COLO668 (cell line): Measurements from ENCODE around the gene RAB34.
A peak's percentile ranks its signal among the peaks of the same experiment; 100 is the strongest.
"Not testable (repeated sequence)": the region's sequence is repeated elsewhere in the genome, so short reads cannot be mapped to it uniquely, and the experiment has no call there.

ENCODE experiments used
- DNase-seq: peaks from one replicate; lab custom pipeline; 2025; ENCODE audit not compliant: unreplicated experiment; lab: John Stamatoyannopoulos, UW

Gene RAB34

DNA sequence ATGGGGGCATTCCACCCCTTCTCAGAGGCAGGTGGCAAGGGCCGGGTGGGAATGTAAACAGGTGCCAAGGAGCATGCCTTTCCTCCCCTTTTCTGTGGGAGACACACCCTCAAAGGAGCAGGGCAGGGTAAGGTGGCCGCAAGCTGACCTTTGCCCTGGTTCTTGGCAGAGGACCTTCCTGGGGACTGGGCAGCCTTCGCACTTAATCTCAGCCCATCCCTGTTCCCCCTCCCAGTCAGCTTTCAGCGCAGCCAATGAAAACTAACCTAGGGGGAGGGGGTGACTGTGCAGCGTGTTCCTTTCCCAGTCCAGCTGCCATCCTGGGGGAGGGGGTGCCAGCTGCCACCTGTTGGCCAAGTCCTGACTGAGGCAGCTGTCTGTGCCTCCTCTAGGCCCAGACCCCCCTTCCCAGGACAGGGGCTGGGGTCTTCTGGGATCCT is 29.0 kb upstream of the RAB34 start:
- peak; percentile 61 for DNase-seq

DNA sequence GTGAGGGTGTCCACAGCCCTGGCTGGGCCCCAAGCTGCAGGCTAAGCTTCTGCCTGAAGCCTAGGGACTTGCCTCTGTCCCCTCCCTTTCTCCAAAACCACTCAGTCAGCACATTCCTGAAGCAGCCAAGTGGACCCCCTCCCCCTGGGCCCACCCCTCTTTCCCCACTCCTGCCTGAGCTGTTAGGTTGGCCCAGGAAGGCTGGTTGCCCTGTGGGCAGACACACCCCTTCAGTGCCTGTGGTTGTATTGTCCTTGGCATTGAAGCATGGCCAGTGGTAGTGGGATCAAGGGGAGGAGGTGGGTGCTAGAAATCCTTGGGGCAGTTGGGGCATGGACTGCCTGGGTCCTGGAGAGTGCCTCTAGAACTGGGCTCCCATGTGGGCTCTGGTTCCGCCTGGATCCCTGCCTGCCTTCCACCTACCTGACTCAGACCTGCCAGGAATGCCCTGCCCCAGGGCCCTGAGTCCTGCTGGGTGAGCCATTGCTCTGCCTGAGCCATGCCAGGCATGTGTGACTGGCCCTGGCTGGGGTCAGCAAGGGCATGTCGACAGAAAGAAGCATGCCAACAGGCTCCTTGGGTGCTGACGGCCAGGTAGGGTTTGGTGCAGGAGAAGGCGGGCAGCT is 28.2 kb upstream of the RAB34 start:
- no peak for DNase-seq

DNA sequence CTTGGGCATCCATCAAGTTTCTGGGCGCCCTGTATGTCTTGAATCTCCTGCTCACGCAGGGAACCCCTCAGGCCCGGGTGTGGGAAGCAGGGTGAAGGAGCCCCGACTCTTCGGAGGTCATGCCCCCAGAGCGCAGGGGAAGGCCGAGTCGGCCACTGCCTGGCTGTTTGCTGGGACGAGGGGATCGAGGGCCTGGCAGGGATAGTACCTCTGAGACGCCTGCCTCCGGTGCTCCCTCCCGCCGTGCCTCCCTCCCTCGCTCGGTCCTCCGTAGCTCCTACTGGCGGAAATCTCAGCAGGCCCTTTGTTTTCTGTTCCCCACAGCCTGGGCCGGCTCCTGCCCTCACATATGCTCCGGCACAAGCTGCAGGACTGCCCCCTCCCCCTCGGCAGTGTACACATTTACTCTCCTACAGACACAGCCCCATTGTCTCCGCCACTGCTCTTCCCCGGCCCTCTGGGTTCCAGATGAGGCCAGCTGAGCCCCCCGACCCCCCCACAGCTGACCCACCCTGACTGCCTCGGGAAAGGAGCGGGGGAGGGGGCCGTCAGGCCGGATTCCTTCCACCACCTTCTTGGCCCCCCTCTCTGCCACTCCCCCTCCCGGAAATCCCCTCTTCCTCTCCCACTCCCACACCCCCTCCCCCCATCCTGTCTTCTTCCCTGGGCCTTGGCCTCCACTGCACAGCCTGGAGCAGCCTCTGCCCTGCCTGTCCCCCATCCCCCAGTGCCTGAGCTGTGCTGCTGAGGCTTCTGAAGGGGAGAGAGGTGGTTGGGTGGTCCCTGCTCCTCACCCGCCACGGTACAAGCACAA is 27.5 kb upstream of the RAB34 start:
- DNase-seq = peak; percentile 72

DNA sequence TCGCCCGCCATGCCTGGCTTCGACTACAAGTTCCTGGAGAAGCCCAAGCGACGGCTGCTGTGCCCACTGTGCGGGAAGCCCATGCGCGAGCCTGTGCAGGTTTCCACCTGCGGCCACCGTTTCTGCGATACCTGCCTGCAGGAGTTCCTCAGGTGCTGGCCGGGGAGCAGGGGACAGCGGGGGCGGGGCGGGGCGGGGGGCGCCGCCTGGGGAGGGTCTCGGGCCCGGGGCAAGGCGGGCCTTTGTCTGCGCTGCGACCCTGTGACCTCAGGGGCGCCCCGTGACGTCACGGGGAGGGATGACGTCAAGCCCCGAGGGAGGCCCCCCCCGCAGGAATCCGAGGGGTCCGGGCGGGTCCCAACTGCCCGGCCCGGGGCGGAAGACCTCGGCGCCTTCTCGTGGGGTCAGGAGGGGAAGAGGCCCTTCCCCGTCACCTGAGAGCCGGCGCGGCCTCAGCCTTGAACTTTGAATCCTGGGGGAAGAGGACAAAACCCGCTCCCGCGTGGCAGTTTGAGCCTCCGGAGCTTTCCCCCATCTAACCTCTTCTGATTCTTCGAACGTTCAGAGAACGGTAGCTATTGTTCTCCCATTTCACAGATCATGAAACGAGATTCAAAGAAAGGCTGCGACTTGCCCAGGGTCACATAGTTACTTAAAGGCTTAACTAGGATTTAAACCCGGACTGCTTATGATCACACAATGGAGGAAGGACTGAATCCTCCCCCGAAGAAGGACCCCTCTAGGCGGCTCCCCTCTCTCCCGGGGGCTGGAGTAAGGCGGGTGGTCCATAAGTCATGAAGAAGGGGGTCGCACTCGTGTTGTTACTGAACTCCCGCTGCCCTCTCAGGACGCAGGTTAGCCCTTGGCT is 26.7 kb upstream of the RAB34 start:
- DNase-seq = peak; percentile 61

DNA sequence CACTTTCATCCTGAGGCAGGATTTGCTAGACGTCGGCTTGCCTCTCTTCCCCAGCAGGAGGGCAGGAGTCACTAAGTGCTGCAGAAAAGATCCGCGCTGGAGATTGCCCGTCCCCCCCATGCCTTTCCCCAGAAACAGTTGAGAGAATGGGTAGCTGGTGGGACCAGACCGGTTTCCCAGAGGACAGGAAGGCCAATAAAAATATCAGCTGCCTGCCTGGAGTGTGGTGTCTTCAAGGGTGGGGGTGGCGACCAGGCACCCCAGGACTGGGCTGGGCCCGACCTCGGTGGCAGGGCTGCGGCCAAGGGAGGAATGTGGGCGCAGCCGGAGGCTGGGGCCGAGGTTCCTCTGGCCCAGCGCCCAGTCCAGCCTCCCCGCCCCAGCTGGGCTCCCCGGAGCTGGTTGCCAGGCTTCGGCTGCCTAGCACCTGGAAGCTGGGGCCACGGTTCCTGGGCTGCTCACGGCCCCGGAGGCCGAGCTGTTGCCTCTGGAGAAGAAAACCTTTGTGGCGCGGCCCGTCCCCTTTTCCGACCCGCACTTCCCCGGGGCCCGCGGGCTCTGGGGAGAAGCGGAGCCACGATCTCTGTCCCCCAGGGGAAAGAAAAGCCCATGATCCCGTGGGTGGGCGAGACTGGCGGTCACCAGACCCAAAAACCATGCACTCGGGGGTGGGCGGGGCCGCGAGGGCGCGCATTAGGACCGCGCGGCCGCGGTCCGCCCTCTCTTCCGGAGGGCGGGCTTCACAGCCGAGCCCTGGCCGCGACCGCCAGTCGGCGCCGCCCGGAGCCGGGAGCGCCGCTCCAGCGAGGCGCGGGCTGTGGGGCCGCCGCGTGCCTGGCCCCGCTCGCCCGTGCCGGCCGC is 25.8 kb upstream of the RAB34 start, which contains the start of gene TRAF4:
Gene TRAF4 (plus strand): TSS at position 769 of the 861 bp plus-strand sequence. CDS start 102 bp downstream, outside the sequence.
- peak; percentile 88 for DNase-seq

DNA sequence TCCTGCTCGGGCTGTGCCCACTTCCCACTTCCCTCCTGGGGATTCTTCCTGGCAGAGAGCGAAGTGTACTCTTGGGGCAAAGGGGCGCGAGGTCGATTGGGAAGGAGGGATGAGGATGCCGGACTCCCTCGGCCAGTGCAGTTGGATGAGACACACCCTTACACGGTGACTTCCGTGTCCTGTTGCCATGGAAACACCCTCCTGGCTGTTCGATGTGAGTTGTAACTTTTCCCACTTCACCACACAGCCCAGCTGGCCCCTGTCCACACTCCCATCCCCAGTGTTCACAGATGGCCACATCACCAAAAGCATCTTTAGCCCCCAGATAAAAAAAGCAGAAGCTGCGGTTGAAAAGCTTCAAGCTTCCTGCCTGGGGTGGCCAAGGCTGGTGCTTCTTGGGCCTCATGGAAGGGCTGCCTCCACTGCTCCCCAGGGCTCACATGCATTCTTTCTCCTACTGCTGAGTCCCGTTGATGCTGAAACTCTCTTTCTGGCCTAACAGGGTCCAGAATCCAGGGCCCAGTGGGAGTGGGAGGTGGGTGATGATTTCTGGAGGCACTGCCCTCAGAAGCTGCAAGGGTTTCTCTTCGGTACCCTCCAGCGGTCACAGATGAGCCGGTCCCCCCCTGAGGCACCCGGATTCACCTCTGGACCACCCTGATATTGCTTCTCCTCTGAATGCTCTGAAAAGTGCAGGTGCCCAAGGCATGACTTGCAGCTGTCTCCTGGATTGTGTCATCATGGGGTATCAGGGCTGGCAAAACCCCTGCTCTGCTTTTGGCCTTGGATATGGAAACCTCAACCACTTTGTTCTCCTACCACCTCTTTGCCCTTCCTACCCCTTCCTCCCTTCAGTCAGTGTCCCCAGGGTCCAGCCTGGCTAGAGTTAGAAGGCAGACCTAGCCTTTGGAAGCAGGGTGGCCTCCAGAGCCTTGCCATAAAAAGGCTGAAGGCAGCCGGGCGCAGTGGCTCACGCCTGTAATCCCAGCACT is 24.0 kb upstream of the RAB34 start:
- no peak for DNase-seq

DNA sequence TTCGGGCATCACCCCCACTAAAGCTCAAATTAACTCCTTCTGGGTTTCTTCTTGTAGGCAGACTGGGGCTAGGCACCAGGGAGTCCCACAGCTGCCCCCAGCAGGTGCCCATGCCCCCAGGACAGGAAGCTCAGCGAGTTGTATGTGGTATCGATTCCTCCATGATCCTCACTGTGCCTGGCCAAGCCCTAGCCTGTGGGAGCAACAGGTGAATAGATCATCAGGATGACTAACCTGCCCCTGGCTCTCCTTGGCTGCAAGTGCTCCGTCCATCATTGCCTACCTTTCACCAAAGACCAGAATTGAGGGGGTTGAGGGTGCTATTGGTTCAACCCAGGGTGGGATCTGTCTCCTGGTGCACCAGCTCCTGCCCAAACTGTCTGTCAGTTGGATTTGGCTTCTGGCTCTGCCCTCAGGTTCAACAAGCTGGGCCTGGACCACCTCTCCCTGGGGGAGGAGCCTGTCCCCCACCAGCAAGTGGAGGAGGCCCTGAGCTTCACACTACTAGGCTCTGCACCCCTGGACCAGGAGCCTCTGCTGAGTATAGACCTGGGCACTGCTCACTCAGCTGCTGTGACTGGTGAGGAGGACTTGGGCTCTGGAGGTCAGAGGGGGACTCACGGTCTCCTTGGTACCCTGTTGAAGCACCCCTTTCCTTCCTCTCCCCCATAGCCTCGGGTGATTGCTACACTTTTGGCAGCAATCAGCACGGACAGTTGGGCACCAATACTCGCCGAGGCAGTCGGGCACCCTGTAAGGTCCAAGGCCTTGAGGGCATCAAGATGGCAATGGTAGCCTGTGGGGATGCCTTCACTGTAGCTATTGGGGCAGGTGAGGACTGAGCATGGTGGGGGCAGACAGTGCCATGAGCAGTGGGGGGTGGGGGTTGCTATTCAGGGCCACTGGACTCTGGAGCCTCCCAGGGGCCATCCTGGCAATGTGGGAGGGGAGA is 23.0 kb upstream of the RAB34 start:
- no peak for DNase-seq

DNA sequence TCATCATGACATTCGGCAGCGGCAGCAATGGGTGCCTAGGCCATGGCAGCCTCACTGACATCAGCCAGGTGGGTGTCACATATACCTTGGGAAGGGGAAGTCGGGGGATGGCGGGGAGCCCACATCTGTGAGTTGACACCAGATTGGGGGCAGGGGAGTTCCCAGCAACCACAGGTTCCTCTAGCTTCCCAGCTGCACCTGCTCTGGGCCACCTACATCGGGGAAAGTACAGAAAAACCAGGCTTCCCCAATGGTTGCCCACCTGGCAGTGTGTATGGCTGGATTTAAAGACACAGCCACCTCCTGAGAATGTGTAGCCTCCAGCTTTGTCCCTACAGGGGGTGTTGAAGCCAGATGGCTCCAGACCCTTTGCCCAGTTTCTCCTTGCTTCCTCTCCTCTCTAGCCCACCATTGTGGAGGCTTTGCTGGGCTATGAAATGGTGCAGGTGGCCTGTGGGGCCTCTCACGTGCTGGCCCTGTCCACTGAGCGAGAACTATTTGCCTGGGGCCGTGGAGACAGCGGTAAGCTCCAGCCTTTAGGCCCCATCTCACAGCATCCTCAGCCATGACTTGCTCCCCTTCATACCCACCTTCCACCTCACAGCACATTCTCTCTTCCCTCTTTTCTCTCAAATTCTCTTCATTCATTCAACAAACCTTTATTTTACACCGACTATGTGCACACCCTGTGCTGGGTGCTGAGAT is 21.2 kb upstream of the RAB34 start:
- DNase-seq = no peak

DNA sequence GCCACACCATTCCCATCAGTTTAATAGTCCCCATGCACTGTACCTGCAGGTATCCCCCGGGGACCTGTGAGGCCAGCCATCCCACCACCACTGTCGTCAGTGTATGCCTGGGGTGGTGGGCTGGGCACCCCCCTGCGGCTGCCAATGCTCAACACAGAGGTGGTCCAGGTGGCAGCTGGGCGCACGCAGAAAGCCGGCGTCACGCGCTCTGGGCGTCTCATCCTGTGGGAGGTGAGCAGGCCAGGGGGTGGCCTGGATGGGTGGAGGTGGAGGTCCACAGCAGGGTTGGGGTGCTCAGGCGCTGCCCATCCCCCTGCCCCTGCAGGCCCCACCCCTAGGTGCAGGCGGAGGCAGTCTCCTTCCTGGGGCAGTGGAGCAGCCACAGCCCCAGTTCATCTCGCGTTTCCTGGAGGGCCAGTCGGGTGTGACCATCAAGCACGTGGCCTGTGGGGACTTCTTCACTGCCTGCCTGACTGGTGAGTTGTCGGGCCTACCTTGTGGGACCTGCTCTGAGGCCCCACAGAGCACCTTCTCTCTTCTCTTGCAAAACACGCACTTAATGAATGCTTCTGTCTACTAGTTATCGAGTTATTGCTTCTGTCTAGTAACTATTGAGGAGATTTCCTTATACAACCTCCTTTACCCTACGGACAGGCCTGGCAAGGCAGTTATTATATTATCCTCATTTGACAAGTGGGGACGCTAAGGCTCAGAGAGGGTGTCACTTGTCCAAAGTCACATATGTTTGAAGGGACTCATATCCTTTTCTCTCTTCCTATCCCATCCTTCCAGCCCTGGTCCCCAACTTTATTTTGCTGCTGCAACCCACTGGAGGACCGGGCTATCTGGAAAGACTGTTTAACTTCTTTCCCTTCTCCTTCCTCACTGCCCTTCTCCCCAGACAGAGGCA is 20.4 kb upstream of the RAB34 start:
- DNase-seq = peak; percentile 6

DNA sequence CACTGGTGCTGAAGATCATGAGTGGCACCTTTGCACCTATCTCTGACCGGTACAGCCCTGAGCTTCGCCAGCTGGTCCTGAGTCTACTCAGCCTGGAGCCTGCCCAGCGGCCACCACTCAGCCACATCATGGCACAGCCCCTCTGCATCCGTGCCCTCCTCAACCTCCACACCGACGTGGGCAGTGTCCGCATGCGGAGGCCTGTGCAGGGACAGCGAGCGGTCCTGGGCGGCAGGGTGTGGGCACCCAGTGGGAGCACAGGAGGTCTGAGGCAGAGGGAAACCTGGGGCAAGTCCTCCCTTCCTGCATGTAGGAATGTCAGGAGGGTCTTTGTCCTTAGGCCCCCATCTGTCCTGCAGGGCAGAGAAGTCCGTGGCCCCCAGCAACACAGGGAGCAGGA is 19.6 kb upstream of the RAB34 start:
- no peak for DNase-seq

DNA sequence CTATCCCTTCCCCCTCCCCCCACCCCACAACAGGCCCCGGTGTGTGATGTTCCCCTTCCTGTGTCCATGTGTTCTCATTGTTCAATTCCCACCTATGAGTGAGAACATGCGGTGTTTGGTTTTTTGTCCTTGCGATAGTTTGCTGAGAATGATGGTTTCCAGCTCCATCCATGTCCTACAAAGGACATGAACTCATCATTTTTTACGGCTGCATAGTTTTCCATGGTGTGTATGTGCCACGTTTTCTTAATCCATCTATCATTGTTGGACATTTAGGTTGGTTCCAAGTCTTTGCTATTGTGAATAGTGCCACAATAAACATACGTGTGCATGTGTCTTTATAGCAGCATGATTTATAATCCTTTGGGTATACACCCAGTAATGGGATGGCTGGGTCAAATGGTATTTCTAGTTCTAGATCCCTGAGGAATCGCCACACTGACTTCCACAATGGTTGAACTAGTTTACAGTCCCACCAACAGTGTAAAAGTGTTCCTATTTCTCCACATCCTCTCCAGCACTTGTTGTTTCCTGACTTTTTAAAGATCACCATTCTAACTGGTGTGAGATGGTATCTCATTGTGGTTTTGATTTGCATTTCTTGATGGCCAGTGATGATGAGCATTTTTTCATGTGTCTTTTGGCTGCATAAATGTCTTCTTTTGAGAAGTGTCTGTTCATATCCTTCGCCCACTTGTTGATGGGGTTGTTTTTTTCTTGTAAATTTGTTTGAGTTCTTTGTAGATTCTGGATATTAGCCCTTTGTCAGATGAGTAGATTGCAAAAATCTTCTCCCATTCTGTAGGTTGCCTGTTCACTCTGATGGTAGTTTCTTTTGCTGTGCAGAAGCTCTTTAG is 18.5 kb upstream of the RAB34 start:
- not testable (repeated sequence) for DNase-seq

DNA sequence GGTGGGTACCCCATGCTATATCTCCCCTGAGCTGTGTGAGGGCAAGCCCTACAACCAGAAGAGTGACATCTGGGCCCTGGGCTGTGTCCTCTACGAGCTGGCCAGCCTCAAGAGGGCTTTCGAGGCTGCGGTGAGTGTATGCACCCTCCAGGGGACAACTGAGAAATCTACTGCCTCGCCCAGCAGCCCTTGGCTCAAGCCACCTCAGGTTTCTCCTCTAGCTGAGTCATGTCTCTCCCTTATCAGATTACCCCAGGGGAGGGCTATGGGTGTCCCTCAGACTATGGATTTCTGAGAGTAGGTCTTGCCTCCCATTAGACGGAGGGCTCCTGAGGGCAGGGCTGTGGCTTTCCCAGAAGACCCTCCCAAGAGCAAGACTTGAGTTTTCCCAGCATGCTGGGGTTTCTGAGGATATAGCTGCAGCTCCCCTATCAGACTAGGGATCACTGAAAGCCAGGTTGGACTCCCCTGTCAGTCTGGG is 17.6 kb upstream of the RAB34 start:
- DNase-seq = no peak

DNA sequence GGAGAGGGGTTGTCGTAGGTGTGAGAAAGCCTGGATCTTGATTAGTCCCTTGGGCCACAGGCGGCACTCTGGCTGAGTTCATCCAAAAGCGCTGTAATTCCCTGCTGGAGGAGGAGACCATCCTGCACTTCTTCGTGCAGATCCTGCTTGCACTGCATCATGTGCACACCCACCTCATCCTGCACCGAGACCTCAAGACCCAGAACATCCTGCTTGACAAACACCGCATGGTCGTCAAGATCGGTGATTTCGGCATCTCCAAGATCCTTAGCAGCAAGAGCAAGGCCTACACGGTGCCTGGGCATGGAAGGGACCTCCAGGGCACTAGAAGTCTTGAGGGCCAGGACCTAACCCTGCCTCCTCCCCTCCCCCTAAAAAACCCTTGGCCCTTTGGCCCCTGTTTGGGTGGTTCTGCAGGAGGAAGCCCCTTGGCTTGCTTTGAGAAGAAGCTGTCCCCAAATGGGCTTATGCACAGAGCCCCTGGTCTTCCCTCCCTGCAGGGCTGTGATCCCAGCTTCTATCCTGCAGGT is 17.1 kb upstream of the RAB34 start:
- no peak for DNase-seq

DNA sequence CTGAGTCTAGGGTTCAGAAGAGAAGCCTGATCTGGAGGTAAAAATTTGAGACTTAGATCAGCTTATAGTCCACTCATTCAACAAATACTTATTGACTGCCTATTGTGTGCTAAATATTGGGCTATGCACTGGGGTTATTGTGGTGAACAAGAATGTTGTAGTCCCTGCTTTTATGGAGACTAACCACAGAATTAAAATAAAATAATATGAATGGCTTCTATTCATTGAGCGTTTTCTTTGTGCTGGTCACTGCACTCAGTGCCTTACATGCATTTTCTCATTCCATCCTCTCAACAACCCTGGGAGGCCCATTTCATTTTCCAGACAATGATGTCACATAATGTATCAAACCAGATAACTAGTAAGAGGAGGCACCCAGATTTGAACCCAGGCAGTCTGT is 15.7 kb upstream of the RAB34 start:
- DNase-seq = no peak

DNA sequence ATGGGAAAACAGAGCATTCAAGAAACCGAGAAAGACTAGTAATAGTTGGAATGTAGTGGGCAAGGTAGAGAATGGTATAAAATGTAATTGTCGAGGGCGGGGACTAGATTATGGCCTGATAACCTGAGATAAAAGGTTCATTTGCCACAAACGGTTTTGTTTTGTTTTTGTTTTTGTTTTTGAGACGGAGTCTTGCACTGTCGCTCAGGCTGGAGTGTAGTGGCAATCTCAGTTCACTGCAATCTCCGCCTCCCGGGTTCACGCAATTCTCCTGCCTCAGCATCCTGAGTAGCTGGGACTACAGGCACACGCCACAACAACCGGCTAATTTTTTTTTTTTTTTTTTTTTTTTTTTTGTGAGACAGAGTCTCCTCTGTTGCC is 12.3 kb upstream of the RAB34 start:
- no peak for DNase-seq
